ENCODE data around the gene CACNA1G. TPM values are rescaled to one million over a fixed set of nuclear protein-coding genes. Genes with fewer than 3 reads are reported as not detected.

Gene CACNA1G
- total and polyA plus RNA-seq, 2 experiments from 2014 or later, result 19.0 to 46.1 TPM

GRCh38 chr17:50585346-50585745, 24.8 kb downstream of the CACNA1G start:
- H3K36me3 ChIP-seq, result no peaks in the 10 kb centered on the region
- TF ChIP-seq CTCF (IDR thresholded peaks at IDR 0.05; ENCODE audit: low read depth, low read length), result no peak
- H3K27me3 ChIP-seq, result no peaks in the 10 kb centered on the region
- no peaks in the 10 kb centered on the region for H3K9me3 ChIP-seq (ENCODE audit: low read depth)
- H3K4me3 ChIP-seq, result no peak overlapping the region
- DNase-seq (ENCODE audit: low read depth in 1 of 2, low spot score in 1 of 2), result no peak
- peaks cover 92% of the 10 kb centered on the region for H3K4me1 ChIP-seq (ENCODE audit: low read depth)
- H3K27ac ChIP-seq, result peak overlapping the region; percentile 88

- no peaks in the 10 kb centered on the region for H3K27me3 ChIP-seq
- TF ChIP-seq CTCF (IDR thresholded peaks at IDR 0.05; ENCODE audit: low read depth, low read length), result no peak
- peak overlapping the region; percentile 88 for H3K27ac ChIP-seq
- H3K4me3 ChIP-seq, result no peak overlapping the region
- no peaks in the 10 kb centered on the region for H3K36me3 ChIP-seq
- H3K9me3 ChIP-seq (ENCODE audit: low read depth), result no peaks in the 10 kb centered on the region
- no peak for DNase-seq (ENCODE audit: low read depth in 1 of 2, low spot score in 1 of 2)
- H3K4me1 ChIP-seq (ENCODE audit: low read depth), result peaks cover 90% of the 10 kb centered on the region
Measured at GRCh38 chr17:50585891-50586290, 25.4 kb downstream of the CACNA1G start.

- Histone ChIP-seq H3K4me3 (no peak overlapping the region), H3K36me3 (no peaks in the 10 kb centered on the region), H3K27ac (peak overlapping the region; percentile 88), H3K4me1 (ENCODE audit: low read depth) (peaks cover 87% of the 10 kb centered on the region), H3K27me3 (no peaks in the 10 kb centered on the region), H3K9me3 (ENCODE audit: low read depth) (no peaks in the 10 kb centered on the region)
- TF ChIP-seq CTCF (IDR thresholded peaks at IDR 0.05; ENCODE audit: low read depth, low read length), result no peak
- DNase-seq (ENCODE audit: low read depth in 1 of 2, low spot score in 1 of 2), result no peak
Measured at GRCh38 chr17:50586421-50587247, 26.1 kb downstream of the CACNA1G start.

GRCh38 chr17:50587571-50587970, 27.1 kb downstream of the CACNA1G start:
- TF ChIP-seq CTCF (IDR thresholded peaks at IDR 0.05; ENCODE audit: low read depth, low read length), result no peak
- H3K36me3 ChIP-seq, result no peaks in the 10 kb centered on the region
- no peak overlapping the region for H3K4me3 ChIP-seq
- H3K9me3 ChIP-seq (ENCODE audit: low read depth), result no peaks in the 10 kb centered on the region
- H3K4me1 ChIP-seq (ENCODE audit: low read depth), result peaks cover 83% of the 10 kb centered on the region
- H3K27me3 ChIP-seq, result no peaks in the 10 kb centered on the region
- H3K27ac ChIP-seq, result peak overlapping the region; percentile 88
- DNase-seq (ENCODE audit: low read depth in 1 of 2, low spot score in 1 of 2), result no peak

- Histone ChIP-seq H3K36me3 (no peaks in the 10 kb centered on the region), H3K4me3 (no peak overlapping the region), H3K9me3 (ENCODE audit: low read depth) (no peaks in the 10 kb centered on the region), H3K4me1 (ENCODE audit: low read depth) (peaks cover 80% of the 10 kb centered on the region), H3K27ac (peak overlapping the region; percentile 75), H3K27me3 (no peaks in the 10 kb centered on the region)
- TF ChIP-seq CTCF (IDR thresholded peaks at IDR 0.05; ENCODE audit: low read depth, low read length), result no peak
- peak in 1 of 2 donors; percentile 47 for DNase-seq (ENCODE audit: low read depth in 1 of 2, low spot score in 1 of 2)
Measured at GRCh38 chr17:50588391-50589049, 28.0 kb downstream of the CACNA1G start.

Data from cardiac muscle cell (in vitro differentiated cells and primary cell).